ELF-1 (cell line): ENCODE data around the gene BCL11B.

ENCODE experiments used
- DNase-seq: peaks from one replicate; pipeline ENCODE4 v3.0.0-alpha.2; 2016; ENCODE audit warnings: low read depth, low spot score

The BCL11B gene

GRCh38 chr14:99287269-99287942 is 15.4 kb upstream of the BCL11B start:
- DNase-seq: no peak

- no peak for DNase-seq
Observed at GRCh38 chr14:99286761-99287160, 14.8 kb upstream of the BCL11B start.

GRCh38 chr14:99284254-99285004 is 12.4 kb upstream of the BCL11B start:
- DNase-seq: no peak

- no peak for DNase-seq
Observed at GRCh38 chr14:99282261-99283050, 10.5 kb upstream of the BCL11B start.

GRCh38 chr14:99281396-99281795 is 9.4 kb upstream of the BCL11B start:
- DNase-seq: no peak

GRCh38 chr14:99280852-99281251 is 8.9 kb upstream of the BCL11B start:
- DNase-seq: no peak

GRCh38 chr14:99280066-99280731 is 8.2 kb upstream of the BCL11B start:
- no peak for DNase-seq

- DNase-seq: no peak
Observed at GRCh38 chr14:99278836-99279235, 6.8 kb upstream of the BCL11B start.

- no peak for DNase-seq
Observed at GRCh38 chr14:99277530-99277929, 5.5 kb upstream of the BCL11B start.

GRCh38 chr14:99276482-99276881 is 4.5 kb upstream of the BCL11B start:
- no peak for DNase-seq

- no peak for DNase-seq
Observed at GRCh38 chr14:99275222-99275584, 3.2 kb upstream of the BCL11B start.

GRCh38 chr14:99274346-99275221 is 2.6 kb upstream of the BCL11B start:
- peak; percentile 94 for DNase-seq

- DNase-seq: no peak
Observed at GRCh38 chr14:99273766-99274345, 1.9 kb upstream of the BCL11B start.

GRCh38 chr14:99272899-99273765 is 1.1 kb upstream of the BCL11B start:
- DNase-seq: peak; percentile 77

- no peak for DNase-seq
Observed at GRCh38 chr14:99272632-99272898, 568 bp upstream of the BCL11B start.

- no peak for DNase-seq
Observed at GRCh38 chr14:99271221-99271941, 616 bp downstream of the BCL11B start.

- peak; percentile 49 for DNase-seq
Observed at GRCh38 chr14:99270458-99271220, 1.4 kb downstream of the BCL11B start.
